Endothelial cell of umbilical vein (primary cell): ENCODE measurements around the gene MRPL53. TPM values are rescaled to one million over a fixed set of nuclear protein-coding genes. Genes with fewer than 3 reads are reported as not detected.

Experiments used
- BruUV-seq: library from RNA; stranded (reverse); fragments of 400-500 nt; replicated peaks from 2 replicates; lab custom pipeline; 2021; lab: Mats Ljungman, UMichigan
- CTCF ChIA-PET: fragments of 300-600, 350-600 bp; sonication (Branson Sonifier 250); formaldehyde crosslinking; loops from one replicate; lab custom pipeline; 2021; ENCODE audit warnings: antibody characterized with exemption, inconsistent platforms; lab: Charles Lee
- POLR2A ChIA-PET: fragments of 300-600, 350-600 bp; sonication (Branson Sonifier 250); formaldehyde crosslinking; loops from one replicate; lab custom pipeline; 2021; ENCODE audit warnings: antibody characterized with exemption, inconsistent platforms; lab: Charles Lee
- DNase-seq: peaks from one replicate; pipeline ENCODE4 v3.0.0-alpha.2; 2011; ENCODE audit warnings: low read depth, low spot score
- FAIRE-seq: peaks from 2 replicates; lab custom pipeline; 2011; peaks lifted over from hg19 to GRCh38; lab: Jason Lieb, UNC
- H2AFZ ChIP-seq: 2 replicates; pipeline ENCODE4 v1.6.0; 2012; ENCODE audit warnings: low read depth, low read length, control low read depth, inconsistent platforms
- H3K27ac ChIP-seq: 2 replicates; pipeline ENCODE4 v1.5.1; 2011; ENCODE audit warnings: low read depth, mild to moderate bottlenecking, control low read depth, low read length, moderate library complexity; ENCODE audit not compliant: insufficient read depth
- H3K27me3 ChIP-seq, 2 experiments: 2 replicates each; pipeline versions ENCODE4 v1.6.0 to v1.6.1; 2011; ENCODE audit warnings: low read length in 2 of 2, mixed read lengths in 1 of 2; ENCODE audit not compliant: control insufficient read depth in 2 of 2, insufficient read depth in 2 of 2
- H3K36me3 ChIP-seq, 2 experiments: 2 replicates in 1 of 2; 3 replicates in 1 of 2; pipeline ENCODE4 v1.5.1; 2011; ENCODE audit warnings: low read length in 2 of 2, mild to moderate bottlenecking in 1 of 2, moderate library complexity in 1 of 2; ENCODE audit not compliant: control insufficient read depth in 2 of 2, insufficient read depth in 2 of 2; ENCODE audit errors: extremely low read depth in 1 of 2
- H3K4me1 ChIP-seq: 3 replicates; pipeline ENCODE4 v1.5.1; 2011; ENCODE audit warnings: mild to moderate bottlenecking, low read length; ENCODE audit not compliant: control insufficient read depth, insufficient read depth; ENCODE audit errors: extremely low read depth
- H3K4me2 ChIP-seq: 2 replicates; pipeline ENCODE4 v1.6.1; 2011; ENCODE audit warnings: low read length, control low read depth, mixed read lengths; ENCODE audit not compliant: insufficient read depth
- H3K4me3 ChIP-seq, 3 experiments: fragments of 200-600 bp in 1 of 3; sonication (generic), shearing (Covaris generic) in 1 of 3; replicated peaks in 1 of 3; 2 replicates each; pipeline ENCODE4 v1.5.1; 2011 to 2016; ENCODE audit warnings: control low read depth in 3 of 3, low read length in 3 of 3, mild to moderate bottlenecking in 2 of 3, inconsistent platforms in 1 of 3, low read depth in 1 of 3, moderate library complexity in 1 of 3; ENCODE audit not compliant: insufficient read depth in 1 of 3
- H3K79me2 ChIP-seq: 2 replicates; pipeline ENCODE4 v1.6.0; 2012; ENCODE audit warnings: low read length, inconsistent platforms; ENCODE audit not compliant: control insufficient read depth, insufficient read depth
- H3K9ac ChIP-seq: replicated peaks from 2 replicates; pipeline ENCODE3; 2011; ENCODE audit warnings: low read length, control low read depth; ENCODE audit not compliant: insufficient read depth; ENCODE audit errors: extremely low read depth
- H3K9me1 ChIP-seq: replicated peaks from 3 replicates; pipeline ENCODE4 v1.6.0; 2011; ENCODE audit warnings: mild to moderate bottlenecking, low read length; ENCODE audit not compliant: control insufficient read depth, insufficient read depth; ENCODE audit errors: extremely low read depth
- H3K9me3 ChIP-seq: replicated peaks from 2 replicates; pipeline ENCODE4 v1.5.1; 2012; ENCODE audit warnings: low read length, inconsistent platforms; ENCODE audit not compliant: control insufficient read depth, insufficient read depth
- H4K20me1 ChIP-seq: replicated peaks from 2 replicates; pipeline ENCODE3; 2011; ENCODE audit warnings: mild to moderate bottlenecking, low read length; ENCODE audit not compliant: control insufficient read depth, insufficient read depth; ENCODE audit errors: extremely low read depth
- CTCF ChIP-seq, 2 donors: IDR thresholded peaks; 1 replicate in 1 of 2; 2 replicates in 1 of 2; pipeline ENCODE4 v1.5.1; 2011; ENCODE audit warnings: low read length in 2 of 2, mild to moderate bottlenecking in 2 of 2, moderate library complexity in 2 of 2, control low read depth in 1 of 2, inconsistent platforms in 1 of 2, low read depth in 1 of 2; ENCODE audit not compliant: insufficient read depth in 1 of 2; ENCODE audit errors: extremely low read depth in 1 of 2
- FOS ChIP-seq: IDR thresholded peaks from 2 replicates; pipeline ENCODE4 v1.6.1; 2011; ENCODE audit warnings: mild to moderate bottlenecking, low read length, moderate library complexity, borderline replicate concordance; ENCODE audit not compliant: insufficient read depth
- GATA2 ChIP-seq: IDR thresholded peaks from 2 replicates; pipeline ENCODE4 v1.7.0; 2011; ENCODE audit warnings: low read depth, mild to moderate bottlenecking, moderate library complexity, mixed read lengths, low read length; ENCODE audit not compliant: insufficient read length, insufficient read depth
- JUN ChIP-seq: IDR thresholded peaks from 2 replicates; pipeline ENCODE4 v1.6.1; 2011; ENCODE audit warnings: borderline replicate concordance, low read depth; ENCODE audit not compliant: insufficient read length, insufficient read depth
- POLR2A ChIP-seq: IDR thresholded peaks from 2 replicates; pipeline ENCODE4 v1.6.1; 2012; ENCODE audit warnings: low read depth, mild to moderate bottlenecking, control low read depth, low read length
- POLR2AphosphoS5 ChIP-seq: IDR thresholded peaks from 2 replicates; pipeline ENCODE4 v1.6.1; 2012; ENCODE audit warnings: low read depth, mild to moderate bottlenecking, control low read depth, low read length, moderate library complexity; ENCODE audit not compliant: insufficient read depth
- dilution Hi-C: fragments of 300-500 bp; cut with MboI; formaldehyde crosslinking; loops from one replicate; pipeline ENCODE4 v1.15.0; 2019; ENCODE audit warnings: low sequenced_read_pairs; ENCODE audit not compliant: extremely low pct_ligation_motif_present
- intact Hi-C: fragments of 100-400 bp; cut with micrococcal nuclease; formaldehyde crosslinking; loops from one replicate; pipeline ENCODE4 v1.10.0; 2022
- polyA plus RNA-seq, 4 experiments: library from polyadenylated mRNA; depleted of rRNA in 3 of 4; stranded (reverse) in 3 of 4; unstranded in 1 of 4; fragments of >200 nt; gene quantifications; 2 replicates each; pipeline versions ENCODE4 v1.2.1 to v1.2.3, GENCODE V29; 2011 to 2012; ENCODE audit warnings: missing spikeins in 1 of 4
- total RNA-seq: library from RNA; stranded (reverse); gene quantifications from 2 replicates; pipeline ENCODE4 v1.2.3, GENCODE V29; 2021
- TF ChIP-seq, protein P1 (sequence below): IDR thresholded peaks from 2 replicates; pipeline ENCODE4 v1.6.1; 2011; ENCODE audit not compliant: insufficient read depth, insufficient read length

MRPL53 gene
- total and polyA plus RNA-seq, 2 donors (not counting 3 experiments of a cell fraction or from before 2014, with no cell fraction given) = 68.7 to 69.7 TPM

GRCh38 chr2:74448771-74449170, 23.7 kb downstream of the MRPL53 start:
- no TSS peak for BruUV-seq
- FAIRE-seq (no peak), DNase-seq (no peak)
- H3K4me1 ChIP-seq = peaks cover 7% of the 10 kb centered on the region
- no peaks in the 10 kb centered on the region for H4K20me1 ChIP-seq
- no peaks in the 10 kb centered on the region for H3K9me3 ChIP-seq
- H2AFZ ChIP-seq = no peak overlapping the region
- H3K9ac ChIP-seq = no peak overlapping the region
- ChIA-PET POLR2A (no interaction called here), CTCF (interaction anchor here (1.0 kb wide), 1 partner anchor 9 kb away, joined by 3 read pairs; no protein-coding TSS in a partner anchor)
- no peak overlapping the region for H3K27ac ChIP-seq
- H3K79me2 ChIP-seq = no peaks in the 10 kb centered on the region
- intact Hi-C loops = no loop called here
- TF ChIP-seq, protein P1, sequence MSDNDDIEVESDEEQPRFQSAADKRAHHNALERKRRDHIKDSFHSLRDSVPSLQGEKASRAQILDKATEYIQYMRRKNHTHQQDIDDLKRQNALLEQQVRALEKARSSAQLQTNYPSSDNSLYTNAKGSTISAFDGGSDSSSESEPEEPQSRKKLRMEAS = no peak
- no peak for TF ChIP-seq POLR2AphosphoS5
- TF ChIP-seq JUN = no peak
- no peak for TF ChIP-seq POLR2A
- TF ChIP-seq CTCF (IDR thresholded peaks at IDR 0.05; ENCODE audit: extremely low read depth in 1 of 2, insufficient read depth in 1 of 2, low read depth in 1 of 2, low read length in 2 of 2) = no peak
- no peak for TF ChIP-seq FOS
- no peak for TF ChIP-seq GATA2
- peaks cover 13 to 17% of the 10 kb centered on the region in 2 experiments for H3K27me3 ChIP-seq
- dilution Hi-C loops = no loop called here
- no peaks in the 10 kb centered on the region for H3K36me3 ChIP-seq
- H3K9me1 ChIP-seq = no peaks in the 10 kb centered on the region
- H3K4me3 ChIP-seq = no peak overlapping the region
- H3K4me2 ChIP-seq = no peak overlapping the region
